Loucy (cell line): Measurements from ENCODE around the gene S100A8.

Source experiments
- CTCF ChIP-seq: fragments of 200-600 bp; sonication (generic); conservative IDR thresholded peaks from 2 replicates; pipeline ENCODE4 v1.5.1; 2014; ENCODE audit warnings: mild to moderate bottlenecking, antibody characterized with exemption, low read length
- EZH2phosphoT487 ChIP-seq: fragments of 200-600 bp; IDR thresholded peaks from 2 replicates; pipeline ENCODE4 v1.6.1; 2018; ENCODE audit warnings: antibody characterized with exemption, mild to moderate bottlenecking, moderate library complexity, borderline replicate concordance

- TF ChIP-seq CTCF (no peak), EZH2phosphoT487 (no peak)
These were observed 11.3 kb downstream of the S100A8 start for GRCh38 chr1:153379591-153379990.
